Measurements from ENCODE around the gene ACTN4.

Gene ACTN4

GRCh38 chr19:38702278-38702677 lies 54.8 kb downstream of the ACTN4 start:
- Histone ChIP-seq H3K4me2 (ENCODE audit: insufficient read depth, low read length) (no peak overlapping the region), H3K4me1 (ENCODE audit: insufficient read depth, low read length) (no peaks in the 10 kb centered on the region), H2AFZ (ENCODE audit: low read depth, low read length) (no peak overlapping the region), H4K20me1 (ENCODE audit: insufficient read depth, low read length) (peaks cover 47% of the 10 kb centered on the region), H3K79me2 (ENCODE audit: insufficient read depth, low read length) (peaks cover 26% of the 10 kb centered on the region), H3K27me3 (ENCODE audit: insufficient read depth, low read length, poor library complexity) (no peaks in the 10 kb centered on the region), H3K4me3 (ENCODE audit: low read depth in 1 of 2, low read length in 2 of 2) (no peak overlapping the region), H3K36me3 (ENCODE audit: insufficient read depth, low read length) (peaks cover 79% of the 10 kb centered on the region), H3K9me3 (ENCODE audit: insufficient read depth, low read length, severe bottlenecking) (no peaks in the 10 kb centered on the region), H3K9ac (ENCODE audit: low read depth, low read length) (no peak overlapping the region), H3K27ac (ENCODE audit: low read length) (no peak overlapping the region)
- ATAC-seq (ENCODE audit: insufficient read depth, low read depth) = no peak
- TF ChIP-seq CTCF (IDR thresholded peaks at IDR 0.05; ENCODE audit: borderline replicate concordance, extremely low read depth, low read length, poor library complexity, severe bottlenecking) = no peak
- TF ChIP-seq EZH2 (IDR thresholded peaks at IDR 0.05; ENCODE audit: borderline replicate concordance, low read depth, low read length, severe bottlenecking) = no peak
- no peak for DNase-seq

GRCh38 chr19:38703509-38703908 lies 56.1 kb downstream of the ACTN4 start:
- Histone ChIP-seq H4K20me1 (ENCODE audit: insufficient read depth, low read length) (peaks cover 35% of the 10 kb centered on the region), H3K4me1 (ENCODE audit: insufficient read depth, low read length) (no peaks in the 10 kb centered on the region), H3K4me2 (ENCODE audit: insufficient read depth, low read length) (no peak overlapping the region), H3K9ac (ENCODE audit: low read depth, low read length) (no peak overlapping the region), H3K36me3 (ENCODE audit: insufficient read depth, low read length) (peaks cover 87% of the 10 kb centered on the region), H3K9me3 (ENCODE audit: insufficient read depth, low read length, severe bottlenecking) (no peaks in the 10 kb centered on the region), H2AFZ (ENCODE audit: low read depth, low read length) (no peak overlapping the region), H3K4me3 (ENCODE audit: low read depth in 1 of 2, low read length in 2 of 2) (no peak overlapping the region), H3K79me2 (ENCODE audit: insufficient read depth, low read length) (peaks cover 14% of the 10 kb centered on the region), H3K27me3 (ENCODE audit: insufficient read depth, low read length, poor library complexity) (no peaks in the 10 kb centered on the region), H3K27ac (ENCODE audit: low read length) (no peak overlapping the region)
- TF ChIP-seq EZH2 (IDR thresholded peaks at IDR 0.05; ENCODE audit: borderline replicate concordance, low read depth, low read length, severe bottlenecking) (no peak), CTCF (IDR thresholded peaks at IDR 0.05; ENCODE audit: borderline replicate concordance, extremely low read depth, low read length, poor library complexity, severe bottlenecking) (no peak)
- DNase-seq (no peak), ATAC-seq (ENCODE audit: insufficient read depth, low read depth) (no peak)

- no peaks in the 10 kb centered on the region for H3K9me3 ChIP-seq (ENCODE audit: insufficient read depth, low read length, severe bottlenecking)
Measured at GRCh38 chr19:38704488-38705026, 57.1 kb downstream of the ACTN4 start.

More at GRCh38 chr19:38704488-38705026, 57.1 kb downstream of the ACTN4 start:
- H2AFZ ChIP-seq (ENCODE audit: low read depth, low read length) = no peak overlapping the region
- no peaks in the 10 kb centered on the region for H3K27me3 ChIP-seq (ENCODE audit: insufficient read depth, low read length, poor library complexity)
- no peak for ATAC-seq (ENCODE audit: insufficient read depth, low read depth)
- DNase-seq = no peak
- no peak for TF ChIP-seq EZH2 (IDR thresholded peaks at IDR 0.05; ENCODE audit: borderline replicate concordance, low read depth, low read length, severe bottlenecking)
- no peak for TF ChIP-seq CTCF (IDR thresholded peaks at IDR 0.05; ENCODE audit: borderline replicate concordance, extremely low read depth, low read length, poor library complexity, severe bottlenecking)
- peaks cover 97% of the 10 kb centered on the region for H3K36me3 ChIP-seq (ENCODE audit: insufficient read depth, low read length)
- peaks cover 26% of the 10 kb centered on the region for H4K20me1 ChIP-seq (ENCODE audit: insufficient read depth, low read length)
- no peak overlapping the region for H3K4me3 ChIP-seq (ENCODE audit: low read depth in 1 of 2, low read length in 2 of 2)
- no peak overlapping the region for H3K9ac ChIP-seq (ENCODE audit: low read depth, low read length)
- no peaks in the 10 kb centered on the region for H3K4me1 ChIP-seq (ENCODE audit: insufficient read depth, low read length)
- H3K27ac ChIP-seq (ENCODE audit: low read length) = no peak overlapping the region
- no peak overlapping the region for H3K4me2 ChIP-seq (ENCODE audit: insufficient read depth, low read length)
- H3K79me2 ChIP-seq (ENCODE audit: insufficient read depth, low read length) = peaks cover 5% of the 10 kb centered on the region; the same call in 1 of the 2 replicates

Data from DND-41 (cell line).